Measurements from ENCODE around the gene KCNJ8.

DNA sequence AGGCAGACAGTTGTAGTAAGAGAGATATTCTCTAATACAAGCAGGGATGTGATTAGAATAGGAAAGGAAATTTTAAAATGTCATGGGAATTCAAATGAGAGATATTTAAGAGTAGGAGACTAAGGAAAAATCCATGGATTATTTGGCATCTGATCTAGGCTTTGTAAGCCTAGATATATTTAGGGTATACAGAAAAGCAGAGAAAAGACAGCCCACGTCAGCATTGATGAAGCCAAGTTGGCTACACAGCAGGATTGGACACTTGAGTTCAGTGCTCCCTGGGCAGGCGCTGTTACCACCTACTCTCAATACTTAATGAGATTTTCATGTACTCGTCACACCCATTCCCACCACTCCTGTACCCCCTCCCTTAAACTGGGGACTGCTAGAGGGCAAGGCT, 1.7 kb upstream of the KCNJ8 start:
- TF ChIP-seq, protein P1, sequence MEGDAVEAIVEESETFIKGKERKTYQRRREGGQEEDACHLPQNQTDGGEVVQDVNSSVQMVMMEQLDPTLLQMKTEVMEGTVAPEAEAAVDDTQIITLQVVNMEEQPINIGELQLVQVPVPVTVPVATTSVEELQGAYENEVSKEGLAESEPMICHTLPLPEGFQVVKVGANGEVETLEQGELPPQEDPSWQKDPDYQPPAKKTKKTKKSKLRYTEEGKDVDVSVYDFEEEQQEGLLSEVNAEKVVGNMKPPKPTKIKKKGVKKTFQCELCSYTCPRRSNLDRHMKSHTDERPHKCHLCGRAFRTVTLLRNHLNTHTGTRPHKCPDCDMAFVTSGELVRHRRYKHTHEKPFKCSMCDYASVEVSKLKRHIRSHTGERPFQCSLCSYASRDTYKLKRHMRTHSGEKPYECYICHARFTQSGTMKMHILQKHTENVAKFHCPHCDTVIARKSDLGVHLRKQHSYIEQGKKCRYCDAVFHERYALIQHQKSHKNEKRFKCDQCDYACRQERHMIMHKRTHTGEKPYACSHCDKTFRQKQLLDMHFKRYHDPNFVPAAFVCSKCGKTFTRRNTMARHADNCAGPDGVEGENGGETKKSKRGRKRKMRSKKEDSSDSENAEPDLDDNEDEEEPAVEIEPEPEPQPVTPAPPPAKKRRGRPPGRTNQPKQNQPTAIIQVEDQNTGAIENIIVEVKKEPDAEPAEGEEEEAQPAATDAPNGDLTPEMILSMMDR (IDR thresholded peaks at IDR 0.05; ENCODE audit: low read depth, low read length, poor library complexity, severe bottlenecking) = no peak
- no peak for TF ChIP-seq EZH2phosphoT487 (IDR thresholded peaks at IDR 0.05; ENCODE audit: borderline replicate concordance, low read length)
